GM18861 (cell line): ENCODE data around the gene IPPK.

Experiments used
- ATAC-seq: cut with Tn5 transposase; IDR thresholded peaks from one replicate; pipeline ENCODE4 v1.9.1; 2021; ENCODE audit not compliant: unreplicated experiment

Gene IPPK

GRCh38 chr9:92696619-92697018, 26.7 kb upstream of the IPPK start:
- no peak for ATAC-seq

- ATAC-seq = no peak
Measured at GRCh38 chr9:92686954-92687353, 17.0 kb upstream of the IPPK start.

GRCh38 chr9:92685022-92685421, 15.1 kb upstream of the IPPK start:
- ATAC-seq = no peak

GRCh38 chr9:92682269-92682668, 12.3 kb upstream of the IPPK start:
- ATAC-seq = no peak

GRCh38 chr9:92680166-92681119, 10.5 kb upstream of the IPPK start:
- ATAC-seq = no peak

GRCh38 chr9:92679413-92680165, 9.7 kb upstream of the IPPK start:
- no peak for ATAC-seq

- no peak for ATAC-seq
Measured at GRCh38 chr9:92671323-92671722, 1.4 kb upstream of the IPPK start.

- no peak for ATAC-seq
Measured at GRCh38 chr9:92669527-92669889, 423 bp downstream of the IPPK start.

- ATAC-seq = no peak
Measured at GRCh38 chr9:92668746-92669526, 995 bp downstream of the IPPK start.

GRCh38 chr9:92666912-92667532, 2.9 kb downstream of the IPPK start:
- no peak for ATAC-seq

- ATAC-seq = no peak
Measured at GRCh38 chr9:92666236-92666635, 3.7 kb downstream of the IPPK start.

GRCh38 chr9:92665836-92666235, 4.1 kb downstream of the IPPK start:
- ATAC-seq = no peak

- ATAC-seq = no peak
Measured at GRCh38 chr9:92664394-92665152, 5.4 kb downstream of the IPPK start.

- no peak for ATAC-seq
Measured at GRCh38 chr9:92663951-92664350, 6.0 kb downstream of the IPPK start.

GRCh38 chr9:92663126-92663525, 6.8 kb downstream of the IPPK start:
- ATAC-seq = no peak

GRCh38 chr9:92661743-92662142, 8.2 kb downstream of the IPPK start:
- no peak for ATAC-seq

GRCh38 chr9:92661127-92661526, 8.8 kb downstream of the IPPK start:
- no peak for ATAC-seq

- ATAC-seq = no peak
Measured at GRCh38 chr9:92660266-92660665, 9.7 kb downstream of the IPPK start.

- ATAC-seq = no peak
Measured at GRCh38 chr9:92659601-92660000, 10.3 kb downstream of the IPPK start.

- ATAC-seq = no peak
Measured at GRCh38 chr9:92658611-92659010, 11.3 kb downstream of the IPPK start.
